ENCODE data around the gene OXA1L.
"Not testable (repeated sequence)": the region's sequence is repeated elsewhere in the genome, so short reads cannot be mapped to it uniquely, and the experiment has no call there.

Gene OXA1L

DNA sequence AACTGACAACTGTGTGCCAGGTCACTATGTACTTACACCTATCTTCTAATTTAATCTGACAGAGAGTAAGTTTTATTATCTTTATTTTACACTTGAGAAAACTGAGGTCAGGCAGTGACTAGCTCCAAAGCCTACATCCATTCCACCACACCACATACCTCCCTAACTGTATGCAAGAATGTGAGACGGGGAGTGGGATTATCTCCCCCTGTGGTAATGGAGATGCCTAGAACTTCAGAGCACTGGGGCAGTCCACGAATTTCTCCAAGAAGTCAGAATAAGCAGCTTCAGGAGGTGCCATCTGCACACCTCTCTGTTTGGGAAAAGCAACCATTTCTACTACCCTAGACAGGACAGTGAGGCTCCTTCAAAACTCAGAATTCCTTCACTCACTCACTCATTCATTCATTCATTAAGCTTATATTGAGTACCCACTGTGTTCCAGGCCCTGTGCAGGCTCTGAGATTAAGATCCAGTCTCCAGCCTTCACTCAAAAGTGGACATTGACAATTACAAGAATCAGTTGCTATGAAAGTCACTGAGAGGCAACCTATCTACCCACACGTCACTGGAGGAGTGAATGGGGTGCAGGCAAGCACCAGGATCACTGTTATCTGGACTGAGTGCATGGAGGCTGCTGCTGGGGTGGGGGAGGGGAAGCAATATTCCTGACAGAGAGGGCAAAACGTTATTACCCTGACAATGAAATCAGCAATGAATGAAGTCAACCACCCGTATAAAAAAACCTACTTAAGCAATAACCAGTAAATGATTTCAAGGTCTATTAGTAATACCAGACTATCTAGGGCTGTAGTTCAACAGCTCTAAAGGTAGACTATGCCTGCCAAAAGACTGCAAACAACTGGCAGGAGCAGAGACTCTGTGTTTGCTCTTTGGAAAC lies 30.8 kb downstream of the OXA1L start:
- DNase-seq (ENCODE audit: extremely low read depth in 1 of 2, low read depth in 1 of 2) = no peak

DNA sequence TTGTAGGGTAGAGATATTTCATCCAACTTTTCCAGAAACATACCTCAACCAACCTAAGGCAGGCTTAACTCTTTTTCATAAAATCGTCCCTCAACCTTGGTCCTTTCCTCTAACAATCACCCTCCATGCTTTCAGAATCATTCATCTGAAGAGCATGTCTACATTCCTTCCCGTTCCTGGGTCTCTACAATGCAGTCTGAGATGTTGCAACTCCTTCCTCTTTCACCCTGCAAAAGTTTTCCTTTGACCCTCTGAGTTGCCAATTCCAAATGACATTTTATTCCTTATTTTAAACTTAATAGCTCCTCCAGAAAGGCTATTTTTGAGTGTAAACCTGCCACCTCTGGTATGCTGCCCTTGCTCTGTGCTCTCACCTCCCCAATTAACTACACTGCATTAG lies 32.0 kb downstream of the OXA1L start:
- no peak for DNase-seq (ENCODE audit: extremely low read depth in 1 of 2, low read depth in 1 of 2)

DNA sequence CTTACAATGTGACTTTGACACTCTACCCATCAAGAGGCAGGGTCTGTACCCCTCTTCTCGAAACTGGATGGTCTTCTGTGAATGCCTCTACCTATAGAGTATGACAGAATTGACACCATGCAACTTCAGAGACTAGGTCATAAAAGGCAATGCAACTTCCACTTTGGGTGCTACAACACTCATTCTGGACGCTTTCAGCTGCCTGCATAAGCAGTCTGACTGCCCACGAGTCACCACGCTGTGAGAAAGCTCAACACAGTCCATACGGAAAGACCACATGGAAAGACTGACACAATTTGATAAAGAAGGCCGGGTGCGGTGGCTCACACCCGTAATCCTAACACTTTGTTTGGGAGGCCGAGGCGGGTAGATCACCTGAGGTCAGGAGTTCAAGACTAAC lies 33.9 kb downstream of the OXA1L start:
- DNase-seq (ENCODE audit: extremely low read depth in 1 of 2, low read depth in 1 of 2) = no peak

DNA sequence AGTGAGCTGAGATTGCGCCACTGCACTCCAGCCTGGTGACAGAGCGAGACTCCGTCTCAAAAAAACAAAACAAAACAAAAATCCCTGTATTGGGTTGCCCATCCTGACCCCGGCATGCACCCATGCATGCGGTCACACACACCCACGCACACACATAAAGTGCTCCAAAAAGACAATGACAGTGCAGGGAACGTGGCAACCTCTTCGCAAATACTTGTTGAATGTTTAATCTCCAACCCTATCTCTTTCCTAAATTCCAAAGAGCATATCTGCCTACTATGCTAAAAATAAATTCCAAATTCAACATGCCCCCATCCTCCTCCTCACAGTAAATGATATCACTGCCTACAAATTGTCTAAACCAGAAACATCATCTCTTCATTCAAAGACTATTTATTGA lies 35.2 kb downstream of the OXA1L start:
- no peak for DNase-seq (ENCODE audit: extremely low read depth in 1 of 2, low read depth in 1 of 2)

DNA sequence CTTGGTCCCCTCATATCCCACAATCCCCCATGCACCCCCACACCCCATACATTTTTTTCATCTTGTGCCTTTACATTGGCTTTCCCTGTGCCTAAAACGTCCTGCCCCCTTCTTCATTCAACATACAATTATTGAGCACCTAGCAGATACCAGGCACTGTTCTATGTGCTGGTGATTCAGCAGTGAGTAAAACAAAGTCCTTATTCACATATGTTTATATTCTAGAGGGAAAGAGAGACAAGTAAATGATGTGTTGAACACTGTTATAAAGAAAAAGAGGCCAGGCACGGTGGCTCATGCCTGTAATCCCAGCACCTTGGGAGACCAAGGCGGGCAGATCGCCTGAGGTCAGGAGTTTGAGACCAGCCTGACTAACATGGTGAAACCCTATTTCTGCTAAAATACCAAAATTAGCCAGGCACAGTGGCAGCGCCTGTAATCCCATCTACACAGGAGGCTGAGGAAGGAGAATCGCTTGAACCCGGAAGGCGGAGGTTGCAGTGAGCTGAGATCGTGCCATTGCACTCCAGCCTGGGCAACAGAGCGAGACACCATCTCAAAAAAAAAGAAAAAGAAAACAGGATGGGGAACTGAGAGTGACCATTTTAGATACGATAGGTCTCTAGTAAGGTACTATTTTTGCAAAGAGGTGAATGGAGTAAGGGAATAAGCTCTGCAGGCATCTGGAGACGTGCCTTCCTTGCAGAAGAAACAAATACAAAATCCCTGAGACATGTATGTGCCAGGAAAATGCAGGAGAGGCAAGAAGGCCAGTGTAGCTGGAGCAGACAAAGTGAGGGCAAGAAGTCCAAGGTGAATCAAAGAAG lies 36.6 kb downstream of the OXA1L start:
- DNase-seq (ENCODE audit: extremely low read depth in 1 of 2, low read depth in 1 of 2) = no peak

DNA sequence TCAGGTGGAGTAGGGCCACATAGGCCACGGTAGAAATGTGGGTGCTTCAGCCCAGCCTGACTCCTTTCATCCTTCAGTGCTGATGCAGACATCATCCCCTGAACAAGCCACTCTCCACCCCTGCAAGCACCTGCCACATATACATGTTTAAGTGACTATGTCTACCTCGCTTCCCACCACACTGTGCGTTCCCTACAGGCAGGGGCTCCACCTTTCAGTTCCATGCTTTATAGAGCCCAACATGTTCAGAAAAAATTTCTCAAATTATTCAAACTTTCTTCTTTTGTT lies 37.1 kb downstream of the OXA1L start:
- DNase-seq (ENCODE audit: extremely low read depth in 1 of 2, low read depth in 1 of 2) = no peak

DNA sequence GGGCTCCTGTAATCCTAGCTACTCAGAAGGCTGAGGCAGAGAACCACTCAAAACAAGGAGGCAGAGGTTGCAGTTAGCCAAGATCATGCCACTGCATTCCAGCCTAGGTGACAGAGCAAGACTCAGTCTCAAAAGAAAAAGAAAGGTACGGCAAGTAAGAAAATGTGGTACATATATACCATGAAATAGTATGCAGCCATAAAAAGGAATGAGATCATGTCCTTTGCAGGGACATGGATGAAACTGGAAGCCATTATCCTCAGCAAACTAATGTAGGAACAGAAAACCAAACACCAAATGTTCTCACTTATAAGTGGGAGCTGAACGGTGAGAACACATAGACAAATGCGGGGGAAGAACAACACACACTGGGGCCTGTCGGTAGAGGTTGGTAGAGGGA lies 38.7 kb downstream of the OXA1L start:
- DNase-seq (ENCODE audit: extremely low read depth in 1 of 2, low read depth in 1 of 2) = not testable (repeated sequence)

DNA sequence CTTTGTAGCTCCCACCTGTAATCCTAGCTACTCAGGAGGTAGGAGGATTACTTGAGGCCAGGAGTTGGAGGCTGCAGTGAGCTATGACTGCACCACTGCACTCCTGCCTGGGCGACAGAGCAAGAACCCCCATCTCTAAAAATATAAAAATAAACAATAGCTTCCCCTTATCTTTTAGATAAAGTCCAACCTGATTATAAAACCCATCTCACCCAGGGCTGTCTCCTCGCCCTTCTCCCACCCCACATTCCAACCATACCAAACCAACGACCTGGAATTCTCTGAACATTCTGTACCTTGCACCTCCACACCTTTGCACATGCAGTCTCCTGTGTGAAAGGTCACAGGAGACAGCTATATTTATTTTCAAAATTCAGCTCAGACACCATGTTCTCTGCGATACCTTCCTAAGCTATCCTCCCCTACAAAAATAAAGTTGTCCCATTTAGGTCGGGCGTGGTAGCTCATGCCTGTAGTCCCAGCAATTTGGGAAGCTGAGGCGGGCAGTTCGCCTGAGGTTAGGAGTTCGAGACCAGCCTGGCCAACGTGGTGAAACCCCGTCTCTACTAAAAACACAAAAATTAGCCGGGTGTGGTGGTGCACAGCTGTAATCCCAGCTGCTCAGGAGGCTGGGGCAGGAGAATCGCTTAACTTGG lies 41.1 kb downstream of the OXA1L start:
- no peak for DNase-seq (ENCODE audit: extremely low read depth in 1 of 2, low read depth in 1 of 2)

DNA sequence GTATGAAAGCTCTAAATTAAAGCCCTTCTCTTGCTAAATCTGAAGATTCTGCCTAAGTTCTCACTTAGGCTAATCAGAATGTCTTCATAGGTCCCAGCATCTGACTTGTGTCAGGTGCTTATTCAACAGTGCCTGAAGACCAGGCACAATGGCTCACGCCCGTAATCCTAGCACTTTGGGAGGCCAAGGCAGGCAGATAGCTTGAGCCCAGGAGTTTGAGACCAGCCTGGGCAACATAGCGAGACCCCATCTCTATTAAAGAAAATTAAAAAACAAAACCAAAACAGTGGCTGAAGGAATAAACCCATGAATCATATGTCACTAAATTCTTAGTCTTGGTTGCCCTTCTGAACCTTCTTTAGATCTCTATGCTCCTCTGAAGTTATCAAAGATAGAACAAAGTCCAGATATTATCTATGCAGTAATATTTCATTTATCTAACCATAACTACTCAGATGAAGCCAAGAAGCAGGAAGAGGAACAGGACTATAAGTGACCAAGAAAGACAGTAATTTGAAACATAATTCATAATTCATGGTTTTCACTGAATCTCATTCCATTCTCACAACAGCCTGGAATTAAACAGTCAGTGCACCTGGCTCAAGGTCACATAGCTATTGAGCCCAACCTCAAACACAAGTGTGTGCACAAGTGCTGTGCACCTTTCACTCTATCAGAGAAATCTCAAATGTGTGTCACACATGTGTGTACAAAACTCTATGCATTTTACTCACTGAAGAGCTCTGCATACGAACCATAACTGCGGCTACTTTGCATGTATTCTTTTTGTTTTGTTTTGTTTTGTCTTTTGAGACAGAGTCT lies 42.1 kb downstream of the OXA1L start:
- DNase-seq (ENCODE audit: extremely low read depth in 1 of 2, low read depth in 1 of 2) = no peak

DNA sequence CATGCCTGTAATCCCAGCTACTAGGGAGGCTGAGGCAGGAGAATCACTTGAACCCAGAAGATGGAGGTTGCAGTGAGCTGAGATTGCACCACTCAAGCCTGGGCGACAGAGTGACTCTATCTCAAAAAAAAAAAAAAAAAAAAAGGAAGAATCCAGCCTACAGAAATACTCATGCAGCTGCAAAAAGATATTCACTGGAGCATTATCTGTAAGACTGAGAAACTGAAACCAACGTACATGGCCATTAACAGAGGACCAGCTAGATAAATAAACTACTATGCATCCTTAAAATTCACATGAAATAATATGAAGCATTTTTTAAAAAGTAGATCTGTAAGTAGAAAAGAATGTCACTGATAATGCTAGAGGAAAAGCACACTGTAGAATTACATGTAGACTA lies 45.2 kb downstream of the OXA1L start:
- no peak for DNase-seq (ENCODE audit: extremely low read depth in 1 of 2, low read depth in 1 of 2)

DNA sequence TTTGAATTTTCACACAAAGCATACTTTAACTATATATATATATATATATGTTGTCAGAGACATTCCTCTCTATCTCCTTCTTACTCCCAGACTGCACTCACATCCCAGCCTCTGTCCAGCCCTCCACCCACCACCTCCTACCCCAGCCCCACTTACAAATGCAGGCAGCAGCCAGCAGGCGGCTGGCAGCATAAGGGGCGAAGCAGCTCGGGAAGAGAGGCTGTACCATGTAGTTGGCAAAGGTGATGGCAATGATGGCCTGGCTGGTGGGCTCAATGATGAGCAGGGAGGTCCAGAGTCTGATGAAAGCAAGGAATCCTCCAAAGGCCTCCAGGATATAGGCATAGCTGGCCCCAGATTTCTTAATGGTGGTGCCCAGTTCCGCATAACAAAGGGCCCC lies 46.3 kb downstream of the OXA1L start:
- no peak for DNase-seq (ENCODE audit: extremely low read depth in 1 of 2, low read depth in 1 of 2)

DNA sequence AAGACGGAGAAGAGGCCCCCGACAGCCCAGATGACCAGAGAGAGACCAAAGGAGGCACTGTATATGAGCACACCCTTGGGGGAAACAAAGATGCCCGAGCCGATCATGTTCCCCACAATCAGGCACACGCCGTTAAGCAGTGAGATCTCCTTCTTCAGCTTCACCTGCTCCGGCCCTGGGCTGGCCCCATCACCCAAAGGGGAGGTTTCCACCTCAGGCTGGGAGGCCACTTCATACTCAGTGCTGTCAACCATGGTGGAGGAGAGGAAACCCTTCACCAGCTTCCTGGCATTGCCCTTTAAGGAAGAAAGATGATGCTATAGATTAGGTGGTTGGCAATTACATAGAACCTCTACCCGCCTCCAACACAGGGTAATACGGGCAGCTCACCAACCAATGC lies 46.7 kb downstream of the OXA1L start:
- no peak for DNase-seq (ENCODE audit: extremely low read depth in 1 of 2, low read depth in 1 of 2)

DNA sequence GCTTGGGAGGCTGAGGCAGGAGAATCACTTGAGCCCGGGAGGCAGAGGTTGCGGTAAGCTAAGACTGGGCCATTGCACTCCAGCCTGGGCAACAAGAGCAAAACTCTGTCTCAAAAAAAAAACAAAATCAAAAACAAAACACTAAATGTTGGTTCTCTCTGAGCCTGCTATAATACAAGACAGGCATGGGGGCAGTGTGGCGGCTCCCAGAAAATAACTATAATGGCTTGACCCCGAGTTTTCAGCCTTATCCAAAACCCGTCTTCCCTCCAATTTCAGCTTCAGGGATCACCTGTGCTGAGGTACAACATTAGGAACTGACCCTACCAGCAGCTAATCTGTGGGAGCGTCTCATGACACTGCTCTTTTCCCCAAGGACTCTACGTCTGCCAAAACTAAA lies 47.9 kb downstream of the OXA1L start:
- DNase-seq (ENCODE audit: extremely low read depth in 1 of 2, low read depth in 1 of 2) = no peak

DNA sequence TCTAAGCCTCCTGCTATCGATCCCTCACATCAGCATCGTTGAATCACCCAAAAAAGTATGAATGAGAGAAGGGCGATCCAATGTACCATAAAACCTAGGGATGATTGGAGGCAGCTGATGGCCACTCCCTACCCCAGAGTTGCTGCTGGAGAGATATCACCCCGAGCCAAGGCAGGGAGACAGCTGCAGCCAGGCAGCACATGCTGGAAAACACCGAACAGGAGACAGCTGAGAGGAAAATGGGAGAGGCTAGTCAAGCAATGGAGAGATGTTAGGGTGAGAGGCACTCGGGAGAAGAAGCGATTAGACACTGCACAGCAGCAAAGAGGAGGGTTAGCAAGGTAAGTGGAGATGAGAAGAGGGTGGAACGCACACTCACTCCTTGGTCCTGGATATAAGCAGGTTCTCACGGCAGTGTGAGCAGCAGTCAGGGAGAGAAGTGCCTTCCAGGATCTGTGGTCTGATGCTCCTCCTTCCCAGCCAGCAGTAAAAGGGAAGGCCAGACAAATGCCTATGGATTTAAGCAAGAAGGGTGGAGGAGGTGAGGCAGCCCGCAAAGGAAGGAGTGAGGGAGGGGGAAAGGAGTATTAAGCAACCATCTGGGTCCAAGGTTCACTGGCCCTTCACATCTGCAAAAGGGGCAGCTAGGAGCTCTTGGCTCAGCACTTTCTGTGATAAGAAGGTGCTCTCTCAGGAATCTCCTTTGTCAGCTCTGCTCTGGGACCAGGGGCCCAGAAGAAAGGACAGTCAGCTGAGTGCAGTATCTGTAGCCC lies 48.6 kb downstream of the OXA1L start, which contains the start of gene SLC7A7:
TSS of gene SLC7A7 (minus strand) at position 495 of the 773 bp plus-strand sequence. CDS start 2,037 bp downstream, outside the sequence.
- DNase-seq (ENCODE audit: extremely low read depth in 1 of 2, low read depth in 1 of 2) = no peak

DNA sequence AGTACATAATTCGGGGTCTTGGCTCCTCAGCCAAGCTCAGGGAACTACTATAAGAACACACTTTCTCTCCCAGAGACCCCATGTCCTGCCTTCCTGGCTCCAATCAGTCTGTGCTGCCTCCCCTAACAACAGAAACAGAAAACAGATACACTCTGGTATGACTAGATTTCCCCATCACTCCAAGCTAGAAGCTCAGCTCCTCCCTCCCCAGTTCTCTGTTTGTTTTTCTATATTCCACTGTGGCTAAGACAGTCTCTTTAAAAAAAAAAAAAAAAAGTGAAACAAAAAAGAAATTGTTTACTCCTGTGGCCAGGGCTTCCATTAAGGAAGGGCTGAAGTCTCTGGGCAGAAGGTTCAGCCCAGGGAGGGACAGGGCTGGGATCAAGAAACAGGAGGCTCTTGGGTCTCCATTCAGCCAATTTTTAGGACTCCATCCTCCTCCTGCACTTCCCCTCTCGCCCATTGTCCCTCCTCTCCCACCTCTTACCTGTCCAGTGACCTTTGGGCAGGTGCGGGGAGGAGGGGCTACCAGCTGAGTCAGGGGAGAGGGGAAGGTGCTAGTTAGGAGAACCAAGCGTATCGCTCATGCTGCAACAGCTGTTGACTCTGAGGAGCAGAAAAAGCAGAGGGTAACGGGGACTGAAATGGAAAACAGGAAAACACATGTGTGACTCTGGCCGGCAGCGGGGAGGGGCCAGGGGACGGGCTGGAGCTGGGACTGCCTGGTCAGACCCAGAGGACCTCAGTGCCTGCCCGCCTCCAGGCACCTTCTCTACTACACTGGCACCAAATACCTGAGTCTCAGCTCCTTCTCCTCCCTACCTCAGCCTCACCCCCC lies 52.9 kb downstream of the OXA1L start:
- no peak for DNase-seq (ENCODE audit: extremely low read depth in 1 of 2, low read depth in 1 of 2)

DNA sequence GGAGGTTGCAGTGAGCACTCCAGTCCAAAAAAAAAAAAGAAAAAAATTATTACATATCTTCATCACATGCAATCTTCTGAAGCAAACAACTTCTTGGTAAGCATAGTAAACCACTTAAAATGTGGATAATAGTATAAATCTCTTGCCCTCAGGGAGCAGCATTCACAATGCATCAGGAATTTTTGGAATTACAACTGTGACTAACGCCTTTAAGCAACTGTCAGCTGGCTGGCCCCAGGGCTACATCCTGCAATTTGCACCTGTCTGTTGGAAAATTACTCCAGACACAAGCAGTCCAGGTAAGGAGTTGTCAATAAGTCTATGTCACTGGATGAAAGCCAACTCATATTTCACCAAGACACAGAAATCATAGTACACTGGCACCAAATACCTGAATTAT lies 54.2 kb downstream of the OXA1L start:
- DNase-seq (ENCODE audit: extremely low read depth in 1 of 2, low read depth in 1 of 2) = no peak

DNA sequence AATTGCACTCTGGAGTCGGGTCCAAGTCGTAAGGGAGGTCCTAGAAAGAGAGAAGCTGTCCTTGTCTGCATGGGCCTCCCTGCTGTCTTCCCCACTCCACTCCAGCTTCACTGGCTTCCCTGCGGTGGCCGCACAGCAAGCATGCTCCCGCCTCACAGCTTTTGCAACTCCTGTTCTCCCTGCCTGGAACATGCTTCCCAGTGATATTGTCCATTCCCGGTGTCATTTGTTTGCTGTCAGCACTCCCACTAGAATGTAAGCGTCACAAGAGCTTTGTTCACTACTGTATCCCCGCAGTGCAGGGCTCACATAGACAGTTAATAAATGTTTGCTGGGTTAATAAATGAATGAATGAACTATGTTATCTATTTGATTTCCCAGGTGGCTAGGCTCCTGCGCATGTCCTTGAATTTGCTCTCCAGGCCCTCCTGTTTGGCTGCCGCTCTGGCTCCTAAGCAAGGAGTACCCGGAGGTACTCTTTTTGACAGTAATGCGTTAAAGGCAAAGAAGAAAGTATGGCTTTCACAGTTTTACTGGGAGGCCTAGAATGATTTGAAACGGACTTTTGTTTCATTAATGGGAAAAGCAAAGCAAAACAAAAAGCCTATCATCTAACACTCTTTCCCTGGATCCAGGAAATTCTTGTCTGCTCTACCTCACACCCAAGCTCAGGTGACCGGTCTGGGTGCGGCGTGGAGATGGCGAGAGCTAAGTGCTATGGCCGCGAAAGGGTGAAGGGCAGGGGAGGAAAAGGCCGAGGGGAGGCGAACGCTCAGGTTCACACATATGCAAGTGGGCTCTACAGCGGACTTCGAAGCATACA lies 54.9 kb downstream of the OXA1L start:
- no peak for DNase-seq (ENCODE audit: extremely low read depth in 1 of 2, low read depth in 1 of 2)

DNA sequence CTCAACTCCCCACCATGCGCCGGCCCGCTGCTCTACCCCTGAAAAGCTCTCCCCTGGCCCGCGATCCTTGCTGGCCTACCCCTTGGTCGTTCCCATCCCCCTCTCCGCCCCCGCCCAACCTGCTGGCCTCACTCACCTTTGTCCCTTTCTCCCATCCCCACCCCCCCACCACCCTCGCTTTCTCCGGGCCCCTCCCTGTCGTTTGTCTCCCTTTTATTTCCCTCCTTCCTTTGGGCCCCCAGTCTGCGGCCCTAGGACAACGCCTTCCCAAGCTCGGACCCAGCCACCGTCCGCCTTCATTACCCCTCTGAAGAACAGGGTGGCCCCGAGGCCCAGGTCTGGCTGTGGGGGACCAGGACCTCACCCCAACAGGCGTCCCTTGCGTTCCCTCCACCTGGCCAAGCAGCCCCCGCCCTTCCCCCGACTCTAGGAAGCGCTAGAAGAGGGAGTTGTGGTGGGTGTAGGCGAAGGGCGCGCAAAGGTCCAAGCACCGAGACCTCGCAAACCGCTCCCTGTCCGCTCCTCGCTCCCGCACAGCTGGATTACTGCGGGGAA lies 55.6 kb downstream of the OXA1L start:
- no peak for DNase-seq (ENCODE audit: extremely low read depth in 1 of 2, low read depth in 1 of 2)
